SK-N-MC (cell line): ENCODE data around the gene SMYD3.

Experiments used
- EZH2 ChIP-seq: fragments of 200-600 bp; sonication (generic); IDR thresholded peaks from one replicate; pipeline ENCODE4 v1.6.1; 2017; ENCODE audit warnings: antibody characterized with exemption
- FOXP2 ChIP-seq: optimal IDR thresholded peaks from 2 replicates; pipeline ENCODE3; 2011; ENCODE audit warnings: mild to moderate bottlenecking, moderate library complexity; ENCODE audit not compliant: insufficient read depth; ENCODE audit errors: extremely low read length, control extremely low read depth
- POLR2AphosphoS5 ChIP-seq: IDR thresholded peaks from 2 replicates; pipeline ENCODE4 v1.6.1; 2012; ENCODE audit warnings: mild to moderate bottlenecking, low read depth, low read length, borderline replicate concordance

GRCh38 chr1:246526380-246526779 is 19.3 kb upstream of the SMYD3 start:
- no peak for TF ChIP-seq POLR2AphosphoS5
- TF ChIP-seq EZH2, result no peak
- TF ChIP-seq FOXP2, result no peak
